Neural crest cell (in vitro differentiated cells): ENCODE data around the gene SPOCK1. TPM values are rescaled to one million over a fixed set of nuclear protein-coding genes. Genes with fewer than 3 reads are reported as not detected.

Experiments
- DNase-seq: peaks from one replicate; pipeline ENCODE4 v3.0.0; 2021; ENCODE audit warnings: low read depth, mixed read lengths, low spot score
- H3K27ac Mint-ChIP-seq: one replicate; pipeline ENCODE4 v1.8.0; 2021; ENCODE audit warnings: mild to moderate bottlenecking, mixed read lengths; ENCODE audit not compliant: unreplicated experiment
- H3K27me3 Mint-ChIP-seq: 2 replicates; pipeline ENCODE4 v1.8.0; 2021; ENCODE audit warnings: low read depth, mild to moderate bottlenecking, mixed read lengths
- H3K36me3 Mint-ChIP-seq: 2 replicates; pipeline ENCODE4 v1.8.0; 2021; ENCODE audit warnings: low read depth, mild to moderate bottlenecking, mixed read lengths
- H3K4me1 Mint-ChIP-seq: 2 replicates; pipeline ENCODE4 v1.8.0; 2021; ENCODE audit warnings: mixed read lengths
- H3K4me3 Mint-ChIP-seq: one replicate; pipeline ENCODE4 v1.8.0; 2021; ENCODE audit warnings: mild to moderate bottlenecking, mixed read lengths
- H3K9me3 Mint-ChIP-seq: 2 replicates; pipeline ENCODE4 v1.8.0; 2021; ENCODE audit warnings: mixed read lengths
- total RNA-seq: library from RNA; stranded (reverse); gene quantifications from 2 replicates; pipeline ENCODE4 v1.2.1, GENCODE V29; 2021
- TF ChIP-seq, protein P1 (sequence below): fragments of 200-600 bp; sonication (generic); conservative IDR thresholded peaks from 2 replicates; pipeline ENCODE4 v1.5.0; 2021; ENCODE audit warnings: antibody characterized with exemption, mild to moderate bottlenecking

SPOCK1 gene
- total RNA-seq, 1 donor from 2014 or later: 89.7 TPM

DNA sequence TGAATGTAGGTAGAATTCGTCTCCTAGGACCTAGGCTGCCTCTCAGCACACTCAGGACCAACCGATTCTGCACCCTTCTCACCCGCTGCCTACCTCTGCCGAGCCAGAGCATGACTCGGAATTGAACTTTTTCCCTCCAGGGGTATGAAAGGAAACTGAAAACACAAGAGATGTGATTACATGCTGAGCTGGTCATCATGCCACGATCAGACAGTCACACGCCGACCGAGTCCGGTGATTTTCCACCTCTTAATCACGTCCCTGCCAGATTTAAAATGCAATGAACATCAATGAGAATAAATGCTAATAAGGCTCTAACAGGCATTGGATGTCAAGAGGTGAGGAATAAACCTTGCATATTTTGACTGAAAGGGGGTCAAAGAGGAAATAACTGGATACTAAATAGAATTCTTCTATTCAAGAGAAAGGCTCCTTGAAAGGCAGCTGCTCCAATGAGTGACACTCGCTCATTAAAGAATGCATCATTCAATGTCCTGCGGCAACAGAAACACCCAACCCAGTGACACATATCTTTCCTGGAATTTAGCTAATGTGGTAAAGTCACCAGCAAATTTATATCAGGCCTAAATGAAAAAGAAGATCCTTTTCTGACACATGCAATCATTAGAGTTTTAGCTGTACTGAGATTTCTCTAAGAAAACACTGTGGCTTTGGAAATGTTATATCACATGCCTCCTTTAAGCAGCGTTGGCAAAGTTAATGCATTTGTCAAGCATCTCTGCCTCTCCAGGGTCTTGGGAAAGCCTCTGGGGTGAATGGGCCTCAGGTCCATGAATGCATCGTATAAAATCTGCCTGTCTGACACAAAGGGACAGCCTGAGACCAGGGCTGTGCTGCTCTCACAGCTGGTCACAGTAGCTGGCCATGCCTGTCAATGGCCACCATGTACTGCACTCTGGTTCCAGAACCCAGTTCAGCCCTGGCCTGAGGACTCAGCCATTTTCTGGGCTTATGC, 128.7 kb downstream of the SPOCK1 start:
- H3K36me3 Mint-ChIP-seq: no peaks in the 10 kb centered on the region
- H3K4me1 Mint-ChIP-seq: peaks cover 45% of the 10 kb centered on the region
- no peaks in the 10 kb centered on the region for H3K9me3 Mint-ChIP-seq
- no peaks in the 10 kb centered on the region for H3K27me3 Mint-ChIP-seq
- H3K4me3 Mint-ChIP-seq: peak overlapping the region; percentile 64
- peak overlapping the region; percentile 87 for H3K27ac Mint-ChIP-seq
- no peak for DNase-seq
- TF ChIP-seq, protein P1, sequence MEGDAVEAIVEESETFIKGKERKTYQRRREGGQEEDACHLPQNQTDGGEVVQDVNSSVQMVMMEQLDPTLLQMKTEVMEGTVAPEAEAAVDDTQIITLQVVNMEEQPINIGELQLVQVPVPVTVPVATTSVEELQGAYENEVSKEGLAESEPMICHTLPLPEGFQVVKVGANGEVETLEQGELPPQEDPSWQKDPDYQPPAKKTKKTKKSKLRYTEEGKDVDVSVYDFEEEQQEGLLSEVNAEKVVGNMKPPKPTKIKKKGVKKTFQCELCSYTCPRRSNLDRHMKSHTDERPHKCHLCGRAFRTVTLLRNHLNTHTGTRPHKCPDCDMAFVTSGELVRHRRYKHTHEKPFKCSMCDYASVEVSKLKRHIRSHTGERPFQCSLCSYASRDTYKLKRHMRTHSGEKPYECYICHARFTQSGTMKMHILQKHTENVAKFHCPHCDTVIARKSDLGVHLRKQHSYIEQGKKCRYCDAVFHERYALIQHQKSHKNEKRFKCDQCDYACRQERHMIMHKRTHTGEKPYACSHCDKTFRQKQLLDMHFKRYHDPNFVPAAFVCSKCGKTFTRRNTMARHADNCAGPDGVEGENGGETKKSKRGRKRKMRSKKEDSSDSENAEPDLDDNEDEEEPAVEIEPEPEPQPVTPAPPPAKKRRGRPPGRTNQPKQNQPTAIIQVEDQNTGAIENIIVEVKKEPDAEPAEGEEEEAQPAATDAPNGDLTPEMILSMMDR: no peak

DNA sequence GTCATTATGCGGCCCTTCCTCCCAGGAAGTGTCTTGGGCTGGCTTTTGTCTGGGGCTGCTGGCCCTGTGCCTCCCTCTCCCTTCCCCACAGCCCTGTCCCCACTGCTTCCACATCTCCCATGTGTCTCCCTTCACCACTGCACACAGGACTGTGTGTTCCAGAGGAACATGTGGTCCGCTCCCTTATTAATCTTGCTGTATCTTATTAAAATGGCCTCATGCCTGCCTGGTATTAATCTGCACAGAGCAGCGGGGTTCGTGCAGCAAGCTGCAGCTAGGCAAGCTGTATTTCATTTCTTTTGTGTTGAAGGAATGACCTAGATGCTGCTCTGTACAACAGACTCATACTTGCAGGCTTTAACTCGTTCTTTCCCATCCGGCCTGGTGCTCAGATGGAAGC, 130.5 kb downstream of the SPOCK1 start:
- Mint-ChIP-seq H3K4me1 (peaks cover 45% of the 10 kb centered on the region), H3K9me3 (no peaks in the 10 kb centered on the region), H3K4me3 (no peak overlapping the region), H3K27me3 (no peaks in the 10 kb centered on the region), H3K36me3 (no peaks in the 10 kb centered on the region), H3K27ac (peak overlapping the region; percentile 60)
- TF ChIP-seq, protein P1: no peak
- no peak for DNase-seq

DNA sequence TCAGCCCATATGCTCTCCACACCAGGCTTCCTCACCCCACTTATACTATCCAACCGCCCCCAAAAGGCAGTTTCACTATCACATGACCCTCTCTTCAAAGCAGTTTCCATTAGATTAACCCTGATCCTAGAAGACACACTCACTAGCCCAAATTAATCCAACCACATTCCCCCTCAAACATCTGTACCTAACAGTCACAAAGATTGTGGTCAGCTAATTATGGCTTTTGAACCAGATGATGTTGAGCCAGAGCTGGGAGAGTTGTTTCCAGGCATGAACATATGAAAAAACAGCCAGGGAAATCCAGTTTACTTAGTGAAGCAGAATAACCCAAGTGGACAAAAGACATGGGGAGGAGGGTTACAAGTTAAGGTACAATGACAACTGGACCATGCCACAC, 131.2 kb downstream of the SPOCK1 start:
- no peak for DNase-seq
- H3K27ac Mint-ChIP-seq: no peak overlapping the region
- TF ChIP-seq, protein P1: no peak
- H3K4me3 Mint-ChIP-seq: no peak overlapping the region
- peaks cover 43% of the 10 kb centered on the region for H3K4me1 Mint-ChIP-seq
- H3K27me3 Mint-ChIP-seq: no peaks in the 10 kb centered on the region
- H3K36me3 Mint-ChIP-seq: no peaks in the 10 kb centered on the region
- no peaks in the 10 kb centered on the region for H3K9me3 Mint-ChIP-seq

DNA sequence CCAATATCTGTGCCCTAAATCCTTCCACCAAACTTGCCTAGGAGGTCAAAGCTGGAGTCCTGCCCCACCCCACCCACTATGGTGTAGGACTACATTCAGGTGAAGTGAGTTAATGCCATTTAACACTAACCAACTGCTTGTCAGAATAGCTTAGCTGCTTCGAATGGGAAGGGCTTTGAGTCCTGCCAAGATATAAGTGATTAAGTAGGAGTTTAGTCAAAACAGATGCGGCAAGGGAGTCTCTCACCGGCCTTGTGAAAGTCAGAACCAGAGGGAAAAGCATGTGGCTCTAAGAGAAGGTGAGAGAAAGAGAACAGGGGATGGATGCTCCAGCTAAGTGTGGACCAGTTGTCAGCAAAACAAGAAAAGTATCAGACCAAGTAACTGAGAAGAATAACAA, 132.6 kb downstream of the SPOCK1 start:
- no peaks in the 10 kb centered on the region for H3K36me3 Mint-ChIP-seq
- H3K27me3 Mint-ChIP-seq: no peaks in the 10 kb centered on the region
- no peak for DNase-seq
- H3K4me1 Mint-ChIP-seq: peaks cover 30% of the 10 kb centered on the region
- no peak overlapping the region for H3K4me3 Mint-ChIP-seq
- TF ChIP-seq, protein P1: no peak
- no peaks in the 10 kb centered on the region for H3K9me3 Mint-ChIP-seq
- H3K27ac Mint-ChIP-seq: no peak overlapping the region

DNA sequence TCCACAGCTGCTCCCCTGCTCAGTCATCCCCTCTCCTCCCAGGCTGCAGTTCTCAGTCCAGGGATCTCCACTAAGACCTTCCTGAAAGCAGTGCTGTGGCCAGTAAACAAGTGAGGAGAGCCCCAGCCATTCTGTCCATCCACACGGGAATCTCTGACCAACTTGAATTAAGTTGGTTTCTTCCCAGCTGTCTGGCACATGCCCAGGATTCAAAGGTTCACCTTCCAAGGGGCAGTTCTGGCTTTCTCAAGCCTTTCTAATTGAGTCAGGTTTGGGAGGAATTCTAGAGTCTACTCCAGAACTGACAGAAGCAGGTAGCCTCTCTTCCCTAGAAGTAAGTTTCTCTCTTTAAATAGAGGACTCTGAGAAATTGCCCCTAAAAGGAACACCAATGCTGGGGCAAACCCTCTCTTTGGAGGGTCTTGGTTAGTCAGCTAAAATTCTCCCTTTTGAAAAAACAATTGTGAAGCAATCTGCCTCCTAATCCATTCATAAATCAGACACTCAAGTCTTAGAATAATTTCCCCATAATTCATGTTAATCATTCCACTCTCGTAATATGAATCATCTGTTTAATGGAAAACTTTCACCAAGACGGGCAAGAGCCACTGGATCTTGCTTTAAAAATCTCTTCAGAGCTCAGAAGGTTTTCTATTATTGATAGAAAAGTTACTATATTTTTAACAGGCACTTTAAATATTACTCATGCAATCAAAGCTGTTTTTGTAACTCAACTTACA, 133.8 kb downstream of the SPOCK1 start:
- Mint-ChIP-seq H3K27me3 (no peaks in the 10 kb centered on the region), H3K27ac (no peak overlapping the region), H3K4me1 (peaks cover 18% of the 10 kb centered on the region)

More for the DNA sequence above, 133.8 kb downstream of the SPOCK1 start:
- no peak for DNase-seq
- no peak overlapping the region for H3K4me3 Mint-ChIP-seq
- no peaks in the 10 kb centered on the region for H3K36me3 Mint-ChIP-seq
- H3K9me3 Mint-ChIP-seq: no peaks in the 10 kb centered on the region
- TF ChIP-seq, protein P1: no peak
